CD14-positive monocyte (primary cell): ENCODE data around the gene BOD1L1. TPM values are rescaled to one million over a fixed set of nuclear protein-coding genes. Genes with fewer than 3 reads are reported as not detected.

Source experiments
- DNase-seq, 3 donors: peaks; one replicate each; pipeline ENCODE4 v3.0.0-alpha.2; 2011 to 2022
- H2AFZ ChIP-seq: 2 replicates; pipeline ENCODE4 v1.6.0; 2012; ENCODE audit warnings: mild to moderate bottlenecking, low read depth, low read length, inconsistent platforms; ENCODE audit not compliant: insufficient read depth, poor library complexity, severe bottlenecking
- H3K27ac ChIP-seq, 2 donors: 1 replicate in 1 of 2; 2 replicates in 1 of 2; pipeline ENCODE4 v1.5.1; 2012 to 2013; ENCODE audit warnings: low read length in 2 of 2, control low read depth in 1 of 2, inconsistent platforms in 1 of 2, low read depth in 1 of 2, mild to moderate bottlenecking in 1 of 2
- H3K27me3 ChIP-seq, 2 donors: one replicate each; pipeline versions ENCODE4 v1.6.0 to v1.6.1; 2011 to 2013; ENCODE audit warnings: low read length in 2 of 2; ENCODE audit not compliant: control insufficient read depth in 2 of 2, insufficient read depth in 2 of 2
- H3K36me3 ChIP-seq, 2 donors: replicated peaks in 1 of 2; 1 replicate in 1 of 2; 2 replicates in 1 of 2; pipeline versions ENCODE4 v1.5.1 to v1.6.1; 2012 to 2013; ENCODE audit warnings: low read length in 2 of 2, control low read depth in 1 of 2, inconsistent platforms in 1 of 2, mild to moderate bottlenecking in 1 of 2; ENCODE audit not compliant: insufficient read depth in 2 of 2, control insufficient read depth in 1 of 2
- H3K4me1 ChIP-seq, 2 donors: 1 replicate in 1 of 2; 2 replicates in 1 of 2; pipeline versions ENCODE4 v1.5.1 to v1.6.1; 2012 to 2013; ENCODE audit warnings: low read length in 2 of 2, control low read depth in 1 of 2, inconsistent platforms in 1 of 2, mild to moderate bottlenecking in 1 of 2, moderate library complexity in 1 of 2; ENCODE audit not compliant: insufficient read depth in 2 of 2, control insufficient read depth in 1 of 2
- H3K4me2 ChIP-seq: replicated peaks from 2 replicates; pipeline ENCODE3; 2012; ENCODE audit warnings: low read length, moderate library complexity, mild to moderate bottlenecking; ENCODE audit not compliant: poor library complexity, severe bottlenecking; ENCODE audit errors: extremely low read depth
- H3K4me3 ChIP-seq, 3 experiments: fragments of 200-600 bp in 1 of 3; sonication (generic) in 1 of 3; replicated peaks in 1 of 3; 1 replicate in 2 of 3; 2 replicates in 1 of 3; pipeline ENCODE4 v1.5.1; 2011 to 2013; ENCODE audit warnings: low read length in 3 of 3, mild to moderate bottlenecking in 3 of 3, control low read depth in 2 of 3, low read depth in 2 of 3, inconsistent platforms in 1 of 3, moderate library complexity in 1 of 3
- H3K79me2 ChIP-seq: 2 replicates; pipeline ENCODE4 v1.6.0; 2012; ENCODE audit warnings: mild to moderate bottlenecking, control low read depth, inconsistent platforms, low read length, moderate library complexity; ENCODE audit not compliant: insufficient read depth
- H3K9ac ChIP-seq: 2 replicates; pipeline ENCODE4 v1.6.0; 2017; ENCODE audit warnings: low read length, mild to moderate bottlenecking; ENCODE audit not compliant: insufficient read depth, poor library complexity, severe bottlenecking
- H3K9me3 ChIP-seq, 2 donors: replicated peaks in 1 of 2; 1 replicate in 1 of 2; 2 replicates in 1 of 2; pipeline versions ENCODE4 v1.5.1 to v1.6.1; 2012 to 2013; ENCODE audit warnings: low read length in 2 of 2, control low read depth in 1 of 2; ENCODE audit not compliant: control insufficient read depth in 1 of 2, insufficient read depth in 1 of 2
- H4K20me1 ChIP-seq: 2 replicates; pipeline ENCODE4 v1.6.0; 2012; ENCODE audit warnings: mild to moderate bottlenecking, low read length, control low read depth, moderate library complexity; ENCODE audit not compliant: insufficient read depth
- H3K27ac Mint-ChIP-seq, 7 donors: one replicate each; pipeline ENCODE4 v1.8.0; 2020; ENCODE audit warnings: mild to moderate bottlenecking in 7 of 7, mixed read lengths in 7 of 7, moderate library complexity in 6 of 7, inconsistent platforms in 2 of 7
- H3K27me3 Mint-ChIP-seq, 3 donors: one replicate each; pipeline ENCODE4 v1.8.0; 2021 to 2022; ENCODE audit warnings: low read depth in 3 of 3, mild to moderate bottlenecking in 3 of 3, mixed read lengths in 3 of 3, moderate library complexity in 3 of 3, inconsistent platforms in 1 of 3
- H3K36me3 Mint-ChIP-seq, 2 donors: one replicate each; pipeline ENCODE4 v1.8.0; 2020; ENCODE audit warnings: mixed read lengths in 2 of 2, inconsistent platforms in 1 of 2, mild to moderate bottlenecking in 1 of 2
- H3K4me1 Mint-ChIP-seq: one replicate; pipeline ENCODE4 v1.8.0; 2020; ENCODE audit warnings: mild to moderate bottlenecking, mixed read lengths
- H3K4me3 Mint-ChIP-seq, 2 donors: one replicate each; pipeline ENCODE4 v1.8.0; 2020; ENCODE audit warnings: mild to moderate bottlenecking in 2 of 2, mixed read lengths in 2 of 2, moderate library complexity in 1 of 2
- H3K9me3 Mint-ChIP-seq, 7 donors: one replicate each; pipeline ENCODE4 v1.8.0; 2020 to 2022; ENCODE audit warnings: mixed read lengths in 7 of 7, mild to moderate bottlenecking in 6 of 7, moderate library complexity in 6 of 7, inconsistent platforms in 2 of 7
- CTCF ChIP-seq: fragments of 200-600 bp; IDR thresholded peaks from one replicate; pipeline ENCODE4 v1.8.0; 2022; ENCODE audit warnings: antibody characterized with exemption, mild to moderate bottlenecking
- WGBS: methylation state at CpG from one replicate; pipeline ENCODE4 v1.1.5; 2013; ENCODE audit warnings: missing lambda C conversion rate; ENCODE audit not compliant: insufficient coverage; 5-methylcytosine and 5-hydroxymethylcytosine counted together
- intact Hi-C, 2 donors: fragments of 100-400 bp; cut with micrococcal nuclease; formaldehyde crosslinking; loops; one replicate each; pipeline versions ENCODE4 v1.15.0 to v1.15.1; 2023
- polyA plus RNA-seq, 3 donors: library from polyadenylated mRNA; depleted of rRNA in 1 of 3; unstranded in 2 of 3; stranded (reverse) in 1 of 3; fragments of 300-500 nt in 2 of 3; fragments of >200 nt in 1 of 3; fragmentation: Illumina TruSeq in 2 of 3; gene quantifications; 1 replicate in 2 of 3; 2 replicates in 1 of 3; pipeline ENCODE4 v1.2.3, GENCODE V29; 2012 to 2021

Gene BOD1L1
- polyA plus RNA-seq, 3 donors = 0.72 to 26.7 (median 1.5) TPM

- H3K27me3 ChIP-seq = peaks cover 90 to 93% of the 10 kb centered on the region in 2 donors
- Mint-ChIP-seq H3K9me3 (peaks cover under 1 to 66% (median 14%) of the 10 kb centered on the region in 7 donors), H3K27ac (no peak overlapping the region), H3K36me3 (peaks cover 9% of the 10 kb centered on the region in 2 donors), H3K27me3 (peaks cover 93 to 100% (median 98%) of the 10 kb centered on the region in 3 donors), H3K4me1 (peaks cover 52% of the 10 kb centered on the region), H3K4me3 (peak overlapping the region in 1 of 2 donors; percentile 97)
- H3K79me2 ChIP-seq = no peaks in the 10 kb centered on the region
- H3K4me2 ChIP-seq = no peak overlapping the region
- TF ChIP-seq CTCF = no peak
- no peak overlapping the region for H2AFZ ChIP-seq
- H3K9ac ChIP-seq = no peak overlapping the region
- DNase-seq = no peak
- intact Hi-C loops = loop anchor here in 1 of 2 donors (10.0 kb wide), 1 partner anchor 695 kb away; no protein-coding TSS in a partner anchor
- H3K36me3 ChIP-seq = no peaks in the 10 kb centered on the region
- no peak overlapping the region for H3K4me3 ChIP-seq
- peaks cover 20 to 28% of the 10 kb centered on the region in 2 donors for H3K4me1 ChIP-seq
- H3K9me3 ChIP-seq = peaks cover 5 to 64% of the 10 kb centered on the region in 2 donors
- WGBS = 7% methylated on average over 32 of the region's 42 CpGs
- H3K27ac ChIP-seq = no peak overlapping the region
- no peaks in the 10 kb centered on the region for H4K20me1 ChIP-seq
Measured at GRCh38 chr4:13539619-13540445, 87.7 kb downstream of the BOD1L1 start.

- Histone ChIP-seq H4K20me1 (no peaks in the 10 kb centered on the region), H3K27me3 (peaks cover 92 to 96% of the 10 kb centered on the region in 2 donors), H3K36me3 (no peaks in the 10 kb centered on the region), H3K79me2 (no peaks in the 10 kb centered on the region), H3K9me3 (peaks cover 5 to 71% of the 10 kb centered on the region in 2 donors), H3K4me2 (no peak overlapping the region), H3K27ac (no peak overlapping the region), H2AFZ (no peak overlapping the region), H3K9ac (no peak overlapping the region), H3K4me3 (no peak overlapping the region), H3K4me1 (peaks cover 16 to 24% of the 10 kb centered on the region in 2 donors)
- peaks cover 100% of the 10 kb centered on the region in 3 donors for H3K27me3 Mint-ChIP-seq
- intact Hi-C loops = no loop called here
- peaks cover 9% of the 10 kb centered on the region in 2 donors for H3K36me3 Mint-ChIP-seq
- no peak for DNase-seq
- peak overlapping the region in 1 of 2 donors; percentile 97 for H3K4me3 Mint-ChIP-seq
- 4% methylated on average over 11 of the region's 23 CpGs for WGBS
- H3K4me1 Mint-ChIP-seq = peaks cover 54% of the 10 kb centered on the region
- peaks cover 0 to 64% (median 13%) of the 10 kb centered on the region in 7 donors for H3K9me3 Mint-ChIP-seq
- H3K27ac Mint-ChIP-seq = no peak overlapping the region
- no peak for TF ChIP-seq CTCF
Measured at GRCh38 chr4:13539047-13539618, 88.4 kb downstream of the BOD1L1 start.
